ENCODE measurements around the gene DRC7.
A peak's percentile ranks its signal among the peaks of the same experiment; 100 is the strongest.
"Not testable (repeated sequence)": the region's sequence is repeated elsewhere in the genome, so short reads cannot be mapped to it uniquely, and the experiment has no call there.

The DRC7 gene

GRCh38 chr16:57667526-57668262, 26.9 kb upstream of the DRC7 start:
- TF ChIP-seq CTCF (conservative IDR thresholded peaks at IDR 0.05): no peak
- H3K27ac ChIP-seq: no peak overlapping the region

GRCh38 chr16:57668263-57668571, 26.4 kb upstream of the DRC7 start, which contains the start of gene ADGRG3:
ADGRG3 (plus strand) TSS chr16:57668306; CDS start chr16:57668348, 42 bp downstream.
- no peak for TF ChIP-seq CTCF (conservative IDR thresholded peaks at IDR 0.05)
- no peak within 1 kb of the TSS for H3K27ac ChIP-seq

- H3K27ac ChIP-seq: no peak overlapping the region
- TF ChIP-seq CTCF (conservative IDR thresholded peaks at IDR 0.05): no peak
Observed at GRCh38 chr16:57668630-57669475, 25.8 kb upstream of the DRC7 start.

- H3K27ac ChIP-seq: peak overlapping the region; percentile 31; the same call in 1 of the 2 replicates
- no peak for TF ChIP-seq CTCF (conservative IDR thresholded peaks at IDR 0.05)
Observed at GRCh38 chr16:57669476-57670162, 25.0 kb upstream of the DRC7 start.

- TF ChIP-seq CTCF (conservative IDR thresholded peaks at IDR 0.05): no peak
Observed at GRCh38 chr16:57670196-57670595, 24.4 kb upstream of the DRC7 start.

GRCh38 chr16:57671451-57671850, 23.2 kb upstream of the DRC7 start:
- H3K27ac ChIP-seq: not testable (repeated sequence)

More at GRCh38 chr16:57670196-57670595, 24.4 kb upstream of the DRC7 start:
- peak overlapping the region; percentile 31; the same call in 1 of the 2 replicates for H3K27ac ChIP-seq

GRCh38 chr16:57672416-57672815, 22.2 kb upstream of the DRC7 start:
- TF ChIP-seq CTCF (conservative IDR thresholded peaks at IDR 0.05): no peak
- H3K27ac ChIP-seq: no peak overlapping the region

All from VCaP (cell line).